Measurements from ENCODE around the gene RAPGEFL1.

DNA sequence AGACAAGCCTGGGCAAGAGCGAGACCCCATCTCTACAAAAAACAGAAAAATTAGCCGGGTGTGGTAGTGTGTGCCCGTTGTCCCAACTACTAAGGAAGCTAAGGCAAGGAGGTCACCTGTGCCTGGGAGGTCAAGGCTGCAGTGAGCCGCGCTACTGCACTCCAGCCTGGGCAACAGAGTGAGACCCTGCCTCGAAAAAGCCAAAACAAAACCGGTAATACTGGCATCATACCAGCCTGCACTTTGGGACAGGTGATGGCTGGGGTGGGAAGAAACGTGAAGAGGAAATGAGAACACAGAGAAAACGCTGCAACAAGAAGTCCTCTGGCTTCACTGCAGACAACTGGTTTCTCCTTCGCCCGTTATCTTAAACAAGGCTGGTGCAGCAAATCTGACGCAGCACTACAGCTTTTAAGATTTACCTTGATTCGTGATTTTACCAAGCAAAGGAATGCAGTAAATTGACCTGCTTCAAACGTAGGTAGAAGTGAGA is 37.7 kb upstream of the RAPGEFL1 start:
- TF ChIP-seq, protein P1, sequence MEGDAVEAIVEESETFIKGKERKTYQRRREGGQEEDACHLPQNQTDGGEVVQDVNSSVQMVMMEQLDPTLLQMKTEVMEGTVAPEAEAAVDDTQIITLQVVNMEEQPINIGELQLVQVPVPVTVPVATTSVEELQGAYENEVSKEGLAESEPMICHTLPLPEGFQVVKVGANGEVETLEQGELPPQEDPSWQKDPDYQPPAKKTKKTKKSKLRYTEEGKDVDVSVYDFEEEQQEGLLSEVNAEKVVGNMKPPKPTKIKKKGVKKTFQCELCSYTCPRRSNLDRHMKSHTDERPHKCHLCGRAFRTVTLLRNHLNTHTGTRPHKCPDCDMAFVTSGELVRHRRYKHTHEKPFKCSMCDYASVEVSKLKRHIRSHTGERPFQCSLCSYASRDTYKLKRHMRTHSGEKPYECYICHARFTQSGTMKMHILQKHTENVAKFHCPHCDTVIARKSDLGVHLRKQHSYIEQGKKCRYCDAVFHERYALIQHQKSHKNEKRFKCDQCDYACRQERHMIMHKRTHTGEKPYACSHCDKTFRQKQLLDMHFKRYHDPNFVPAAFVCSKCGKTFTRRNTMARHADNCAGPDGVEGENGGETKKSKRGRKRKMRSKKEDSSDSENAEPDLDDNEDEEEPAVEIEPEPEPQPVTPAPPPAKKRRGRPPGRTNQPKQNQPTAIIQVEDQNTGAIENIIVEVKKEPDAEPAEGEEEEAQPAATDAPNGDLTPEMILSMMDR (IDR thresholded peaks at IDR 0.05), result no peak
- TF ChIP-seq EZH2 (IDR thresholded peaks at IDR 0.05; ENCODE audit: borderline replicate concordance, insufficient read depth, low read depth, low read length, poor library complexity, severe bottlenecking), result no peak
